ENCODE data around the gene OR6V1. TPM values are rescaled to one million over a fixed set of nuclear protein-coding genes. Genes with fewer than 3 reads are reported as not detected.
"Not testable (repeated sequence)": the region's sequence is repeated elsewhere in the genome, so short reads cannot be mapped to it uniquely, and the experiment has no call there.

Gene OR6V1
- total and polyA plus RNA-seq, 7 donors: not detected

GRCh38 chr7:143069912-143070500 lies 17.9 kb downstream of the OR6V1 start:
- no peak for TF ChIP-seq POLR2AphosphoS5 (IDR thresholded peaks at IDR 0.05)
- no peak for TF ChIP-seq EP300 (IDR thresholded peaks at IDR 0.05)
- TF ChIP-seq POLR2A (IDR thresholded peaks at IDR 0.05): no peak
- TF ChIP-seq CTCF (IDR thresholded peaks at IDR 0.05): no peak

GRCh38 chr7:143073556-143073955 lies 21.4 kb downstream of the OR6V1 start:
- Histone ChIP-seq H3K9me3 (peaks cover 0 to 3% (median 0%) of the 10 kb centered on the region in 4 donors), H3K4me3 (no peak overlapping the region), H3K27ac (no peak overlapping the region), H3K36me3 (no peaks in the 10 kb centered on the region), H3K4me1 (no peaks in the 10 kb centered on the region), H3K27me3 (no peaks in the 10 kb centered on the region)
- no peak for DNase-seq
- TF ChIP-seq POLR2AphosphoS5 (IDR thresholded peaks at IDR 0.05) (no peak), POLR2A (IDR thresholded peaks at IDR 0.05) (no peak), EP300 (IDR thresholded peaks at IDR 0.05) (no peak), CTCF (IDR thresholded peaks at IDR 0.05) (no peak)
- WGBS, 2 donors: 67 to 85% methylated on average over 3 of the region's 3 CpGs
- intact Hi-C loops (cut with DNase I): no loop called here

More at GRCh38 chr7:143069912-143070500, 17.9 kb downstream of the OR6V1 start:
- H3K36me3 ChIP-seq: no peaks in the 10 kb centered on the region
- no peak for DNase-seq
- H3K9me3 ChIP-seq: no peaks in the 10 kb centered on the region
- intact Hi-C loops (cut with DNase I): no loop called here
- no peaks in the 10 kb centered on the region for H3K27me3 ChIP-seq
- H3K4me3 ChIP-seq: no peak overlapping the region
- WGBS, 2 donors: 73 to 74% methylated on average over 6 of the region's 6 CpGs
- no peak overlapping the region for H3K27ac ChIP-seq
- H3K4me1 ChIP-seq: no peaks in the 10 kb centered on the region

GRCh38 chr7:143074141-143074540 lies 22.0 kb downstream of the OR6V1 start:
- Histone ChIP-seq H3K9me3 (peaks cover 0 to 6% (median 0%) of the 10 kb centered on the region in 4 donors), H3K36me3 (no peaks in the 10 kb centered on the region), H3K4me1 (no peaks in the 10 kb centered on the region), H3K27me3 (no peaks in the 10 kb centered on the region), H3K4me3 (no peak overlapping the region), H3K27ac (no peak overlapping the region)
- no peak for DNase-seq
- intact Hi-C loops (cut with DNase I): no loop called here
- no peak for TF ChIP-seq CTCF (IDR thresholded peaks at IDR 0.05)
- no peak for TF ChIP-seq POLR2AphosphoS5 (IDR thresholded peaks at IDR 0.05)
- TF ChIP-seq EP300 (IDR thresholded peaks at IDR 0.05): no peak
- TF ChIP-seq POLR2A (IDR thresholded peaks at IDR 0.05): no peak

GRCh38 chr7:143085109-143085508 lies 33.0 kb downstream of the OR6V1 start:
- Histone ChIP-seq H3K4me1 (no peaks in the 10 kb centered on the region), H3K36me3 (no peaks in the 10 kb centered on the region), H3K4me3 (no peak overlapping the region), H3K27ac (no peak overlapping the region), H3K9me3 (peaks cover 0 to 3% (median 0%) of the 10 kb centered on the region in 4 donors), H3K27me3 (no peaks in the 10 kb centered on the region)
- no peak for DNase-seq
- no peak for TF ChIP-seq POLR2AphosphoS5 (IDR thresholded peaks at IDR 0.05)
- TF ChIP-seq EP300 (IDR thresholded peaks at IDR 0.05): no peak
- TF ChIP-seq POLR2A (IDR thresholded peaks at IDR 0.05): no peak
- TF ChIP-seq CTCF (IDR thresholded peaks at IDR 0.05): no peak
- 42 to 65% methylated on average over 1 of the region's 1 CpG for WGBS, 2 donors
- intact Hi-C loops (cut with DNase I): no loop called here

GRCh38 chr7:143085610-143086009 lies 33.5 kb downstream of the OR6V1 start:
- H3K4me1 ChIP-seq; H3K27me3 ChIP-seq; H3K27ac ChIP-seq; intact Hi-C loops (cut with DNase I); H3K36me3 ChIP-seq; H3K4me3 ChIP-seq; H3K9me3 ChIP-seq; DNase-seq: not testable (repeated sequence)
- 68 to 88% methylated on average over 3 of the region's 3 CpGs for WGBS, 2 donors

GRCh38 chr7:143088549-143089231 lies 36.5 kb downstream of the OR6V1 start:
- H3K9me3 ChIP-seq: not testable (repeated sequence)

More at GRCh38 chr7:143088549-143089231, 36.5 kb downstream of the OR6V1 start:
- H3K4me1 ChIP-seq; intact Hi-C loops (cut with DNase I); H3K36me3 ChIP-seq; H3K27me3 ChIP-seq; H3K27ac ChIP-seq; H3K4me3 ChIP-seq; DNase-seq: not testable (repeated sequence)
- 79 to 89% methylated on average over 16 of the region's 16 CpGs for WGBS, 2 donors
